Urothelium cell line (cell line): Measurements from ENCODE around the gene TEX51.
A peak's percentile ranks its signal among the peaks of the same experiment; 100 is the strongest.

Experiments used
- DNase-seq: peaks from one replicate; pipeline ENCODE4 v3.0.0; 2011; ENCODE audit warnings: low spot score, mixed read lengths
- FAIRE-seq: peaks from 2 replicates; lab custom pipeline; 2011; peaks lifted over from hg19 to GRCh38; lab: Jason Lieb, UNC

The TEX51 gene

GRCh38 chr2:126898636-126899035 lies at the start of gene TEX51:
Gene TEX51, plus strand, starts transcription at chr2:126898890. Its CDS starts 29 bp downstream, at chr2:126898919.
- no peak for FAIRE-seq

GRCh38 chr2:126849054-126849453 lies 49.6 kb upstream of the TEX51 start:
- no peak for FAIRE-seq
- DNase-seq = no peak

More at GRCh38 chr2:126898636-126899035, at the start of gene TEX51:
- DNase-seq = no peak

GRCh38 chr2:126849486-126849885 lies 49.2 kb upstream of the TEX51 start:
- DNase-seq (no peak), FAIRE-seq (no peak)

- FAIRE-seq (no peak), DNase-seq (no peak)
These were observed 48.6 kb upstream of the TEX51 start for GRCh38 chr2:126849991-126850535.

GRCh38 chr2:126850940-126851339 lies 47.8 kb upstream of the TEX51 start:
- no peak for DNase-seq

GRCh38 chr2:126851756-126852155 lies 46.9 kb upstream of the TEX51 start:
- no peak for FAIRE-seq

More at GRCh38 chr2:126850940-126851339, 47.8 kb upstream of the TEX51 start:
- no peak for FAIRE-seq

GRCh38 chr2:126852361-126852760 lies 46.3 kb upstream of the TEX51 start:
- DNase-seq = no peak
- peak; percentile 44 for FAIRE-seq

More at GRCh38 chr2:126851756-126852155, 46.9 kb upstream of the TEX51 start:
- DNase-seq = no peak

- DNase-seq (no peak), FAIRE-seq (no peak)
These were observed 43.1 kb upstream of the TEX51 start for GRCh38 chr2:126855606-126856005.

GRCh38 chr2:126856403-126856802 lies 42.3 kb upstream of the TEX51 start:
- DNase-seq (no peak), FAIRE-seq (no peak)

- DNase-seq = no peak
- no peak for FAIRE-seq
These were observed 41.2 kb upstream of the TEX51 start for GRCh38 chr2:126857502-126857901.

GRCh38 chr2:126858013-126858412 lies 40.7 kb upstream of the TEX51 start:
- FAIRE-seq = no peak
- no peak for DNase-seq

- DNase-seq (no peak), FAIRE-seq (no peak)
These were observed 40.3 kb upstream of the TEX51 start for GRCh38 chr2:126858436-126858835.

GRCh38 chr2:126858991-126859390 lies 39.7 kb upstream of the TEX51 start:
- DNase-seq (no peak), FAIRE-seq (no peak)

GRCh38 chr2:126859631-126860030 lies 39.1 kb upstream of the TEX51 start:
- FAIRE-seq (no peak), DNase-seq (no peak)

- FAIRE-seq (no peak), DNase-seq (no peak)
These were observed 38.3 kb upstream of the TEX51 start for GRCh38 chr2:126860385-126860784.

- FAIRE-seq (no peak), DNase-seq (no peak)
These were observed 36.0 kb upstream of the TEX51 start for GRCh38 chr2:126862730-126863129.

GRCh38 chr2:126863336-126864015 lies 35.2 kb upstream of the TEX51 start:
- DNase-seq (no peak), FAIRE-seq (no peak)

- FAIRE-seq (no peak), DNase-seq (no peak)
These were observed 33.8 kb upstream of the TEX51 start for GRCh38 chr2:126864861-126865260.

GRCh38 chr2:126866451-126866850 lies 32.2 kb upstream of the TEX51 start:
- no peak for FAIRE-seq

GRCh38 chr2:126874961-126875360 lies 23.7 kb upstream of the TEX51 start:
- FAIRE-seq = no peak
- no peak for DNase-seq

More at GRCh38 chr2:126866451-126866850, 32.2 kb upstream of the TEX51 start:
- no peak for DNase-seq

GRCh38 chr2:126876631-126877030 lies 22.1 kb upstream of the TEX51 start:
- DNase-seq (no peak), FAIRE-seq (no peak)

- FAIRE-seq (no peak), DNase-seq (no peak)
These were observed 21.6 kb upstream of the TEX51 start for GRCh38 chr2:126877041-126877440.
